SU-DHL-6 (cell line): ENCODE measurements around the gene HOXB6.

Experiments
- H2AFZ ChIP-seq: fragments of 200-600 bp; sonication (generic); 2 replicates; pipeline ENCODE4 v1.6.1; 2014; ENCODE audit warnings: low read depth, mild to moderate bottlenecking, moderate library complexity, mixed read lengths, antibody characterized with exemption, low read length; ENCODE audit not compliant: severe bottlenecking
- H3F3A ChIP-seq: fragments of 200-600 bp; shearing (Covaris generic); 2 replicates; pipeline ENCODE4 v1.6.0; 2016; ENCODE audit warnings: antibody characterized with exemption, mild to moderate bottlenecking; ENCODE audit not compliant: insufficient read depth
- H3K27ac ChIP-seq: fragments of 200-600 bp; sonication (generic); 2 replicates; pipeline ENCODE4 v1.5.1; 2016; ENCODE audit warnings: low read depth, mild to moderate bottlenecking, low read length, moderate library complexity, mixed read lengths
- H3K27me3 ChIP-seq: fragments of 200-600 bp; sonication (generic), shearing (Covaris generic); 2 replicates; pipeline ENCODE4 v1.6.0; 2014; ENCODE audit warnings: mild to moderate bottlenecking, low read length
- H3K36me3 ChIP-seq: fragments of 200-600 bp; sonication (generic); 2 replicates; pipeline ENCODE4 v1.6.1; 2014; ENCODE audit warnings: mild to moderate bottlenecking, low read length, mixed read lengths
- H3K4me2 ChIP-seq: fragments of 300-600, 200-600 bp; shearing (Covaris generic), sonication (generic); 2 replicates; pipeline ENCODE4 v1.6.0; 2014; ENCODE audit warnings: low read length, low read depth, mild to moderate bottlenecking; ENCODE audit not compliant: poor library complexity, severe bottlenecking
- H3K4me3 ChIP-seq: fragments of 200-600 bp; sonication (generic); 2 replicates; pipeline ENCODE4 v1.5.1; 2014; ENCODE audit warnings: antibody characterized with exemption, low read length, mild to moderate bottlenecking, mixed read lengths; ENCODE audit not compliant: insufficient read depth, poor library complexity, severe bottlenecking
- H3K79me2 ChIP-seq: fragments of 200-600 bp; sonication (generic); 2 replicates; pipeline ENCODE4 v1.6.1; 2014; ENCODE audit warnings: mild to moderate bottlenecking, low read length, moderate library complexity; ENCODE audit not compliant: insufficient read depth
- H3K9ac ChIP-seq: fragments of 200-600 bp; sonication (generic); 2 replicates; pipeline ENCODE4 v1.7.0; 2014; ENCODE audit warnings: mild to moderate bottlenecking, low read length
- H3K9me2 ChIP-seq: fragments of 200-600 bp; sonication (generic); replicated peaks from 2 replicates; pipeline ENCODE4 v1.6.1; 2014; ENCODE audit warnings: low read length; ENCODE audit not compliant: insufficient read depth
- H3K9me3 ChIP-seq: fragments of 200-600 bp; sonication (generic); 2 replicates; pipeline ENCODE4 v1.6.1; 2014; ENCODE audit warnings: low read length, mixed read lengths; ENCODE audit not compliant: insufficient read depth
- H4K20me1 ChIP-seq: fragments of 200-600 bp; sonication (generic); 2 replicates; pipeline ENCODE4 v1.6.1; 2014; ENCODE audit warnings: low read depth, mild to moderate bottlenecking, antibody characterized with exemption, low read length, moderate library complexity, mixed read lengths
- CTCF ChIP-seq: fragments of 200-600 bp; sonication (generic); IDR thresholded peaks from one replicate; pipeline ENCODE4 v1.5.1; 2017; ENCODE audit warnings: antibody characterized with exemption, mild to moderate bottlenecking, low read length, moderate library complexity; ENCODE audit not compliant: insufficient read depth, poor library complexity, severe bottlenecking
- EZH2phosphoT487 ChIP-seq: fragments of 200-600 bp; sonication (generic), shearing (Covaris generic); conservative IDR thresholded peaks from 2 replicates; pipeline ENCODE4 v1.6.1; 2018; ENCODE audit warnings: mild to moderate bottlenecking, antibody characterized with exemption, low read length, moderate library complexity, mixed read lengths

Gene HOXB6

GRCh38 chr17:48547808-48548522, 56.8 kb downstream of the HOXB6 start:
- Histone ChIP-seq H3K9ac (no peak overlapping the region), H2AFZ (no peak overlapping the region)
- TF ChIP-seq CTCF: no peak
- no peak for TF ChIP-seq EZH2phosphoT487

GRCh38 chr17:48546924-48547807, 57.6 kb downstream of the HOXB6 start:
- Histone ChIP-seq H3K36me3 (no peaks in the 10 kb centered on the region), H4K20me1 (no peaks in the 10 kb centered on the region), H3K27me3 (no peaks in the 10 kb centered on the region), H3K9me2 (no peaks in the 10 kb centered on the region), H3K9ac (no peak overlapping the region), H3F3A (no peaks in the 10 kb centered on the region), H3K27ac (no peak overlapping the region), H3K4me2 (no peak overlapping the region), H3K4me3 (no peak overlapping the region), H3K9me3 (no peaks in the 10 kb centered on the region), H3K79me2 (no peaks in the 10 kb centered on the region), H2AFZ (no peak overlapping the region)
- TF ChIP-seq EZH2phosphoT487: no peak

More at GRCh38 chr17:48547808-48548522, 56.8 kb downstream of the HOXB6 start:
- Histone ChIP-seq H3K4me2 (no peak overlapping the region), H3K27me3 (no peaks in the 10 kb centered on the region), H3K36me3 (no peaks in the 10 kb centered on the region), H3K27ac (no peak overlapping the region), H3K9me3 (no peaks in the 10 kb centered on the region), H3K9me2 (no peaks in the 10 kb centered on the region), H3K79me2 (no peaks in the 10 kb centered on the region), H3K4me3 (no peak overlapping the region), H4K20me1 (no peaks in the 10 kb centered on the region), H3F3A (no peaks in the 10 kb centered on the region)

GRCh38 chr17:48546137-48546923, 58.5 kb downstream of the HOXB6 start:
- H3K4me2 ChIP-seq: no peak overlapping the region
- no peaks in the 10 kb centered on the region for H3K36me3 ChIP-seq
- no peak overlapping the region for H3K27ac ChIP-seq
- H3K79me2 ChIP-seq: no peaks in the 10 kb centered on the region
- no peaks in the 10 kb centered on the region for H3F3A ChIP-seq
- H3K27me3 ChIP-seq: no peaks in the 10 kb centered on the region
- no peaks in the 10 kb centered on the region for H3K9me2 ChIP-seq
- H3K9ac ChIP-seq: no peak overlapping the region
- H3K9me3 ChIP-seq: no peaks in the 10 kb centered on the region
- no peak overlapping the region for H2AFZ ChIP-seq
- no peaks in the 10 kb centered on the region for H4K20me1 ChIP-seq
- H3K4me3 ChIP-seq: no peak overlapping the region
- TF ChIP-seq CTCF (no peak), EZH2phosphoT487 (no peak)
